ENCODE measurements around the gene INPP1.
A peak's percentile ranks its signal among the peaks of the same experiment; 100 is the strongest.

Gene INPP1

GRCh38 chr2:190376591-190377245, 33.3 kb downstream of the INPP1 start:
- TF ChIP-seq CTCF (conservative IDR thresholded peaks at IDR 0.05; ENCODE audit: low read depth, low read length), result no peak
- no peak for DNase-seq (ENCODE audit: low read depth)
- no peak overlapping the region for H3K4me3 ChIP-seq (ENCODE audit: low read depth, low read length)

- H3K4me3 ChIP-seq (ENCODE audit: low read depth, low read length), result no peak overlapping the region
- no peak for TF ChIP-seq CTCF (conservative IDR thresholded peaks at IDR 0.05; ENCODE audit: low read depth, low read length)
- no peak for DNase-seq (ENCODE audit: low read depth)
Observed at GRCh38 chr2:190378880-190379237, 35.5 kb downstream of the INPP1 start.

GRCh38 chr2:190379249-190379964, 36.0 kb downstream of the INPP1 start:
- H3K4me3 ChIP-seq (ENCODE audit: low read depth, low read length), result no peak overlapping the region
- TF ChIP-seq CTCF (conservative IDR thresholded peaks at IDR 0.05; ENCODE audit: low read depth, low read length), result no peak
- peak; percentile 79 for DNase-seq (ENCODE audit: low read depth)

- DNase-seq (ENCODE audit: low read depth), result no peak
- TF ChIP-seq CTCF (conservative IDR thresholded peaks at IDR 0.05; ENCODE audit: low read depth, low read length), result no peak
- H3K4me3 ChIP-seq (ENCODE audit: low read depth, low read length), result no peak overlapping the region
Observed at GRCh38 chr2:190380962-190381412, 37.6 kb downstream of the INPP1 start.

- no peak overlapping the region for H3K4me3 ChIP-seq (ENCODE audit: low read depth, low read length)
- peak; percentile 64 for TF ChIP-seq CTCF (conservative IDR thresholded peaks at IDR 0.05; ENCODE audit: low read depth, low read length)
- DNase-seq (ENCODE audit: low read depth), result peak; percentile 82
Observed at GRCh38 chr2:190382851-190383250, 39.5 kb downstream of the INPP1 start.

GRCh38 chr2:190387422-190387821, 44.0 kb downstream of the INPP1 start:
- no peak for TF ChIP-seq CTCF (conservative IDR thresholded peaks at IDR 0.05; ENCODE audit: low read depth, low read length)
- DNase-seq (ENCODE audit: low read depth), result no peak
- no peak overlapping the region for H3K4me3 ChIP-seq (ENCODE audit: low read depth, low read length)

- no peak overlapping the region for H3K4me3 ChIP-seq (ENCODE audit: low read depth, low read length)
- DNase-seq (ENCODE audit: low read depth), result no peak
- TF ChIP-seq CTCF (conservative IDR thresholded peaks at IDR 0.05; ENCODE audit: low read depth, low read length), result no peak
Observed at GRCh38 chr2:190396271-190396670, 52.9 kb downstream of the INPP1 start.
